Effector memory CD8-positive, alpha-beta T cell (primary cell): Measurements from ENCODE around the gene TMEM242.
A peak's percentile ranks its signal among the peaks of the same experiment; 100 is the strongest.

Source experiments
- ATAC-seq: fragments of 150-1000 bp; cut with Tn5 transposase; replicated peaks from 2 replicates; pipeline ENCODE4 v1.10.0; 2021; ENCODE audit warnings: mild to moderate bottlenecking, moderate library complexity
- DNase-seq, 3 experiments: peaks; one replicate each; pipeline ENCODE4 v3.0.0; 2021
- H3K27ac Mint-ChIP-seq, 2 donors: one replicate each; pipeline ENCODE4 v1.8.0; 2022; ENCODE audit warnings: mild to moderate bottlenecking in 2 of 2, mixed read lengths in 2 of 2, moderate library complexity in 2 of 2
- H3K27me3 Mint-ChIP-seq, 2 donors: one replicate each; pipeline ENCODE4 v1.8.0; 2022; ENCODE audit warnings: mixed read lengths in 2 of 2
- H3K36me3 Mint-ChIP-seq: one replicate; pipeline ENCODE4 v1.8.0; 2022; ENCODE audit warnings: mild to moderate bottlenecking, moderate library complexity, mixed read lengths; ENCODE audit not compliant: insufficient read depth
- H3K4me1 Mint-ChIP-seq, 2 donors: one replicate each; pipeline ENCODE4 v1.8.0; 2022; ENCODE audit warnings: low read depth in 2 of 2, mixed read lengths in 2 of 2
- H3K4me3 Mint-ChIP-seq, 2 donors: one replicate each; pipeline ENCODE4 v1.8.0; 2022; ENCODE audit warnings: mild to moderate bottlenecking in 2 of 2, mixed read lengths in 2 of 2, moderate library complexity in 2 of 2
- H3K9me3 Mint-ChIP-seq, 2 donors: one replicate each; pipeline ENCODE4 v1.8.0; 2022; ENCODE audit warnings: mixed read lengths in 2 of 2

The TMEM242 gene

GRCh38 chr6:157268835-157269234, 54.5 kb downstream of the TMEM242 start:
- Mint-ChIP-seq H3K27ac (no peak overlapping the region), H3K4me3 (no peak overlapping the region), H3K36me3 (peaks cover 12% of the 10 kb centered on the region), H3K4me1 (peaks cover 0 to 2% of the 10 kb centered on the region in 2 donors), H3K27me3 (peaks cover 4 to 16% of the 10 kb centered on the region in 2 donors), H3K9me3 (peaks cover 7 to 13% of the 10 kb centered on the region in 2 donors)
- ATAC-seq (no peak), DNase-seq (no peak)

DNA sequence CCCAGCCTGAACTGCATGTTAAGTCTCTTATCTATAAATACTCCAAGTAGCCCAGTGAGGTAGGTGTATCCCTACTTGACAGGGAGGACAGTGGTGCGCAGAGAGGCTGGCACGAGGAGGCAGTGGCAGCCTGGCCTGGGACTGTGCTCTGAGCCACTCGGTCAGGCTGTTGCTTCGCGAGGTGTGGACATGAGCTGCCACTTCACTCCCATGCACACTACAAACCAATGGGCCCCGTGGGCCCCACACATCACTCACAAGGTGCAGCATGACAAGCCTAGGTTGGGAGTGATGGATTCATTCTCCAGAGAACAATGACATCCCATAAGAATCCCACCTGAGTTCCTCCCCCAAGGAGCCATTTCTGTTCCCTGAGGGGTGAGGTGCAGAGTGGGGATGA, 54.9 kb downstream of the TMEM242 start:
- ATAC-seq (no peak), DNase-seq (no peak)
- Mint-ChIP-seq H3K9me3 (peaks cover 7 to 13% of the 10 kb centered on the region in 2 donors), H3K4me1 (peaks cover 0 to 1% of the 10 kb centered on the region in 2 donors), H3K27me3 (peaks cover 4 to 16% of the 10 kb centered on the region in 2 donors), H3K27ac (no peak overlapping the region), H3K36me3 (peaks cover 8% of the 10 kb centered on the region), H3K4me3 (no peak overlapping the region)

DNA sequence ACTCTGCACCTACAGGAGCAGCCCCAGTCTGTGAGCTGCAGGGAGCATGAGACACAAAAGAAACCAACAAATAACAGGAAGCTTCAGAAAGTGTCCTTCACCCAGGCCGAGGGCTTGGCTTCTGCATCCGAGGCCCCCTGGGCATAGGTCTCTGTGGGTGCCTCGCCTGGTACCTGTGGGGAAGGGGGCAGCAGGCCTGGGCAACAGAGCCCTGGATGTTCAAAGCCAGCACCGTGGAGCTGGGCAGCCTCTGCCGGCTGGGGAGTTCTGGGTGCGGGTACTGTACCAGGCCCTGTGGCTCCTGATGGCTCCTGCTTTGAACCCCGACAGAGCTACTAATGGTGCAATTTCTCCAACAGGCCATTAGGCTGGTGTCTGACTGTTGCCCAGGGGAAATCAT, 55.7 kb downstream of the TMEM242 start:
- DNase-seq (no peak), ATAC-seq (no peak)
- H3K4me3 Mint-ChIP-seq = no peak overlapping the region
- peaks cover 8% of the 10 kb centered on the region for H3K36me3 Mint-ChIP-seq
- H3K27ac Mint-ChIP-seq = no peak overlapping the region
- peaks cover 7 to 13% of the 10 kb centered on the region in 2 donors for H3K9me3 Mint-ChIP-seq
- H3K4me1 Mint-ChIP-seq = no peaks in the 10 kb centered on the region
- peaks cover 4 to 16% of the 10 kb centered on the region in 2 donors for H3K27me3 Mint-ChIP-seq

DNA sequence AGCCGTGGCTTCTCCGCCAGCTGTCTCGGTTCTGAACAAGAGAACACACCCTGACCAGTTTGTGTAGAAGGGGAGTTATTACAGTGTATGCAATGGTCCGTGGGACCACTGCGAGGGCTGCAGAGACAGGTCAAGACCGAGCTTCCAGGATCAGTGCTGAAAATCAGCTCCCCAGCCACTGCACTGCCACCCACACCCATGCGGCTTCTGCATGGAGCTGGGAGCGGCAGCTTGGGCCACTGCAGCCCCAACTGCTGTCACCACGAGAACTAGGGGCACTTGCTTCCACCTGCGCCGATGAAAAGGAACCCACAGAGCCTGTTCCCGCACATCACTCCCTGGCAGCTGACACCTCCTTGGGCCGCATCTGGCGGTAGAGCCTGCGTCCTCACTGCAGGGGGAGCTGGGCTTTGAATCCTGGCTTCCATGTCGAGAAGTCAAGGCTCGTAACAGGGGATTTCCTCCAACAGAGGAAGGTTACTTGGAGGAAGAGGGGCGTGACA, 56.2 kb downstream of the TMEM242 start:
- H3K9me3 Mint-ChIP-seq = peaks cover 7 to 13% of the 10 kb centered on the region in 2 donors
- no peak overlapping the region for H3K4me3 Mint-ChIP-seq

GRCh38 chr6:157266274-157267101, 56.8 kb downstream of the TMEM242 start:
- peaks cover 7 to 13% of the 10 kb centered on the region in 2 donors for H3K9me3 Mint-ChIP-seq
- no peak for ATAC-seq
- H3K27ac Mint-ChIP-seq = no peak overlapping the region
- H3K27me3 Mint-ChIP-seq = peaks cover 4 to 16% of the 10 kb centered on the region in 2 donors
- DNase-seq = no peak
- peaks cover 8% of the 10 kb centered on the region for H3K36me3 Mint-ChIP-seq
- H3K4me1 Mint-ChIP-seq = no peaks in the 10 kb centered on the region
- H3K4me3 Mint-ChIP-seq = no peak overlapping the region

More for the DNA sequence above, 56.2 kb downstream of the TMEM242 start:
- DNase-seq (no peak), ATAC-seq (no peak)
- H3K4me1 Mint-ChIP-seq = no peaks in the 10 kb centered on the region
- H3K27me3 Mint-ChIP-seq = peaks cover 4 to 16% of the 10 kb centered on the region in 2 donors
- peaks cover 8% of the 10 kb centered on the region for H3K36me3 Mint-ChIP-seq
- no peak overlapping the region for H3K27ac Mint-ChIP-seq

GRCh38 chr6:157265635-157266034, 57.7 kb downstream of the TMEM242 start:
- H3K36me3 Mint-ChIP-seq = peaks cover 8% of the 10 kb centered on the region
- H3K4me3 Mint-ChIP-seq = no peak overlapping the region
- H3K27ac Mint-ChIP-seq = no peak overlapping the region
- DNase-seq (no peak), ATAC-seq (no peak)
- H3K9me3 Mint-ChIP-seq = peaks cover 7 to 10% of the 10 kb centered on the region in 2 donors
- H3K27me3 Mint-ChIP-seq = peaks cover 4 to 16% of the 10 kb centered on the region in 2 donors
- peaks cover 0 to 3% of the 10 kb centered on the region in 2 donors for H3K4me1 Mint-ChIP-seq

- peaks cover 3 to 6% of the 10 kb centered on the region in 2 donors for H3K9me3 Mint-ChIP-seq
- H3K4me1 Mint-ChIP-seq = peaks cover 0 to 8% of the 10 kb centered on the region in 2 donors
Observed at GRCh38 chr6:157265186-157265585, 58.1 kb downstream of the TMEM242 start.

GRCh38 chr6:157264701-157265100, 58.6 kb downstream of the TMEM242 start:
- Mint-ChIP-seq H3K36me3 (no peaks in the 10 kb centered on the region), H3K27me3 (peaks cover 4 to 16% of the 10 kb centered on the region in 2 donors), H3K4me1 (peaks cover 2 to 13% of the 10 kb centered on the region in 2 donors), H3K27ac (no peak overlapping the region), H3K4me3 (no peak overlapping the region), H3K9me3 (peaks cover 0 to 1% of the 10 kb centered on the region in 2 donors)
- DNase-seq = no peak
- no peak for ATAC-seq

More at GRCh38 chr6:157265186-157265585, 58.1 kb downstream of the TMEM242 start:
- Mint-ChIP-seq H3K27me3 (peaks cover 4 to 16% of the 10 kb centered on the region in 2 donors), H3K4me3 (no peak overlapping the region), H3K27ac (no peak overlapping the region), H3K36me3 (peaks cover 4% of the 10 kb centered on the region)
- ATAC-seq (no peak), DNase-seq (no peak)

- H3K36me3 Mint-ChIP-seq = no peaks in the 10 kb centered on the region
- H3K9me3 Mint-ChIP-seq = no peaks in the 10 kb centered on the region
- H3K4me3 Mint-ChIP-seq = no peak overlapping the region
- ATAC-seq (no peak), DNase-seq (no peak)
- peaks cover 7 to 20% of the 10 kb centered on the region in 2 donors for H3K4me1 Mint-ChIP-seq
- no peak overlapping the region for H3K27ac Mint-ChIP-seq
- peaks cover 4 to 16% of the 10 kb centered on the region in 2 donors for H3K27me3 Mint-ChIP-seq
Observed at GRCh38 chr6:157263881-157264397, 59.4 kb downstream of the TMEM242 start.

DNA sequence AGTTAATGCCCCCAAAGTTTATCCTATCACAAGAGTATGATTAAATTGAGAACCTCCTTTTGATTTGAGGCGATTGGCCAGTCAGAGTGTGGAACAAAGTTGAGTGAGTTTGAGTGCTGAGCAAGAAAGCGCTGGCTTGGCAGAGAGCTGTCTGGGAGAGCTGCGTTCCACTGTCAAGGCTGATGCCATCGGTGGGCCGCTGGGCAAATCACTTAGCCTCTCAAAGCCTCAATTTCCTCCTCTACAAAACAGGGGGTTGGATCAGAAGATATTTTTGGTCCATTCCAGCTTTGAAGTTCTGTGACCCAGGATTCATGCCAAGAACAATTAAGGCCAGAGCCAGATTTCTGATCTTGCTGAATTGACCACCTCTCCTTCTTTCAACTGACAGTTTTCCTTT, 60.2 kb downstream of the TMEM242 start:
- Mint-ChIP-seq H3K27me3 (peaks cover 4 to 22% of the 10 kb centered on the region in 2 donors), H3K36me3 (no peaks in the 10 kb centered on the region), H3K9me3 (no peaks in the 10 kb centered on the region), H3K27ac (no peak overlapping the region), H3K4me3 (no peak overlapping the region), H3K4me1 (peaks cover 14 to 24% of the 10 kb centered on the region in 2 donors)
- ATAC-seq (no peak), DNase-seq (no peak)

DNA sequence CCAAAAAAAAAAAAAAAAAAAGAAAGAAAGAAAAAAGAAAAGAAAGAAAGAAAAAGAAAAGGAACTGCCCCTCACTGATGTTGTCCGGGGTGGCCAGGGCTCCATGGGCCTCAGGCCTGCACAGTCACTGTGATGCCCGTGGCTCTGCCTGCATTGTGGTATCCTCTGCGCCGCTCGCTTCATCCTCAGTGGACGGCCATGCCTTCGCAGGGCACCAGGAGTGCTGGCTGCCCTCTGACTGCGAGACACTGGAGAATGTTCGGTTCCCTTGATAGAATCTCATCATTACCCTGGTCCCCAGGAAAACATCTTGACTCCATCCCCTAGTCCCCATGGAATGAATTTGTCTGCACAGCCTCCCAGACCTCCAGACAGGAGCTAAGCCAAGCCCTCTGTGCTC, 61.7 kb downstream of the TMEM242 start:
- H3K36me3 Mint-ChIP-seq = no peaks in the 10 kb centered on the region
- no peak overlapping the region for H3K4me3 Mint-ChIP-seq
- peaks cover 4 to 28% of the 10 kb centered on the region in 2 donors for H3K27me3 Mint-ChIP-seq

DNA sequence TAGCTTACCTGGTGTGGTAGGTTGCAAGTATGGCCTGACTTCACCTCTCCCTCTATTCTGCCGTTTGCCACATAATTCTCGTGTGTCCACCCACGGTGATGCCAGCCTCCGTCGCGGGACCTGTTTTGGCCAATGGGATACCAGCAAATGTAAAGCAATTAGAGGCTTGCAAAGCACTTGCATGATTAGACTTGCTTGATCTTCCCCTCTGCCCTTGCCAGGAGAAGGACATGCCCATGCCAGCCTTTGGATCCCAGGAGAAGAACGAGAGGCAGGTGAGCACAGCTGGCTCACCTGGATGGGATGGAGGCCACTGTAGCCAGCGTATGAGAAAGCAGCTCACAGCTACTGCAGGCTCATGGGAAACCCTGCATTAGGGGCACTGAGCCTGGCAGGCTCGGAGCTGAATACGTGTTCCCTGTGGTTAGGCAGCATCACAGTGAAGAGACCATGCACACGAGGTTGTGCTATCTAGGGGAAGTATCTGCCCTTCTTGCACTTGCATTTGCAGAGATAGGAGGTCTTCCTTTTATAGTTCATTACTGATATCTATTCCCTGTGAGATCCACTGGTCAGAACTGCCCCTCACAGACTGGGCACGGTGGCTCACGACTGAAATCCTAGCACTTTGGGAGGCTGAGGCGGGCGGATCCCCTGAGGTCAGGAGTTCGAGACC, 62.4 kb downstream of the TMEM242 start:
- no peaks in the 10 kb centered on the region for H3K36me3 Mint-ChIP-seq
- DNase-seq (no peak), ATAC-seq (no peak)
- no peak overlapping the region for H3K4me3 Mint-ChIP-seq
- H3K27ac Mint-ChIP-seq = no peak overlapping the region
- H3K4me1 Mint-ChIP-seq = peaks cover 21 to 30% of the 10 kb centered on the region in 2 donors
- H3K27me3 Mint-ChIP-seq = peaks cover 11 to 31% of the 10 kb centered on the region in 2 donors
- H3K9me3 Mint-ChIP-seq = no peaks in the 10 kb centered on the region

More for the DNA sequence above, 61.7 kb downstream of the TMEM242 start:
- Mint-ChIP-seq H3K27ac (no peak overlapping the region), H3K4me1 (peaks cover 18 to 27% of the 10 kb centered on the region in 2 donors), H3K9me3 (no peaks in the 10 kb centered on the region)
- DNase-seq (no peak), ATAC-seq (no peak)

DNA sequence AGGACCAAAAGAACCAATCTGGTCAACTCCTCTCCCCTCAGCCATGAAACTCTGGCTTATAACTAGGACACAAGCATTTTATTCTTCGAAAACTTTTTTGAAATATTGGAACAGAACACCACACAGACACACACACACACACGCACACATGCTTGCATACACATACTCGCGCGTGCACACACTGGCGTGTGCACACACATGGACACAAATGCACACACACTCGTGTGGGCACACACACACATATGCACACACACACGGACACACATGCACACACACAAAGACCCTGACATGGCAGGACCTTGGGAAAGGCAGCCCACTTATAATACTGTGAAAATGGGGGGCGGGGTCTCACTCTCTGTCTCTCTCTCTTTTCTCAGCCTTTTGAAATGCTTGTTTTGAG, 63.9 kb downstream of the TMEM242 start:
- Mint-ChIP-seq H3K4me3 (peak overlapping the region; percentile 45 to 67), H3K27me3 (peaks cover 13 to 33% of the 10 kb centered on the region in 2 donors), H3K9me3 (no peaks in the 10 kb centered on the region), H3K27ac (peak overlapping the region in 1 of 2 donors; percentile 10), H3K36me3 (no peaks in the 10 kb centered on the region), H3K4me1 (peaks cover 31 to 40% of the 10 kb centered on the region in 2 donors)
- no peak for ATAC-seq
- DNase-seq = no peak
